Hepatocyte (in vitro differentiated cells): ENCODE data around the gene IGFBP7. TPM values are rescaled to one million over a fixed set of nuclear protein-coding genes. Genes with fewer than 3 reads are reported as not detected.

Experiments
- DNase-seq: peaks from one replicate; pipeline ENCODE4 v3.0.0-alpha.2; 2016; ENCODE audit warnings: low spot score
- H2AFZ ChIP-seq: fragments of 200-600 bp; sonication (generic); 2 replicates; pipeline ENCODE4 v1.6.0; 2016; ENCODE audit warnings: antibody characterized with exemption, mild to moderate bottlenecking
- H3K27ac ChIP-seq: fragments of 200-600 bp; sonication (generic); 2 replicates; pipeline ENCODE4 v1.5.1; 2016; ENCODE audit warnings: mild to moderate bottlenecking
- H3K27me3 ChIP-seq: fragments of 200-600 bp; sonication (generic); 2 replicates; pipeline ENCODE4 v1.6.1; 2016
- H3K36me3 ChIP-seq: fragments of 200-600 bp; sonication (generic); replicated peaks from 2 replicates; pipeline ENCODE4 v1.5.1; 2016; ENCODE audit warnings: low read depth; ENCODE audit not compliant: insufficient read depth
- H3K4me1 ChIP-seq: fragments of 200-600 bp; sonication (generic); 2 replicates; pipeline ENCODE4 v1.5.1; 2016; ENCODE audit warnings: mild to moderate bottlenecking, moderate library complexity; ENCODE audit not compliant: insufficient read depth
- H3K4me2 ChIP-seq: fragments of 200-600 bp; sonication (generic); 2 replicates; pipeline ENCODE4 v1.6.0; 2016
- H3K4me3 ChIP-seq: fragments of 200-600 bp; sonication (generic); 2 replicates; pipeline ENCODE4 v1.5.1; 2016; ENCODE audit warnings: mild to moderate bottlenecking
- H3K79me2 ChIP-seq: fragments of 200-600 bp; sonication (generic); 2 replicates; pipeline ENCODE4 v1.6.0; 2017; ENCODE audit warnings: mild to moderate bottlenecking
- H3K9me2 ChIP-seq: fragments of 200-600 bp; sonication (generic); replicated peaks from 2 replicates; pipeline ENCODE4 v1.6.0; 2017; ENCODE audit warnings: mild to moderate bottlenecking; ENCODE audit not compliant: insufficient read depth
- H3K9me3 ChIP-seq: fragments of 200-600 bp; sonication (generic); 2 replicates; pipeline ENCODE4 v1.5.1; 2016; ENCODE audit warnings: low read depth, mild to moderate bottlenecking
- H4K20me1 ChIP-seq: fragments of 200-600 bp; sonication (generic); 2 replicates; pipeline ENCODE4 v1.6.0; 2016; ENCODE audit warnings: mild to moderate bottlenecking; ENCODE audit not compliant: insufficient read depth, poor library complexity, severe bottlenecking
- EZH2 ChIP-seq: fragments of 200-600 bp; sonication (generic); IDR thresholded peaks from 2 replicates; pipeline ENCODE4 v1.6.1; 2016; ENCODE audit warnings: antibody characterized with exemption, mild to moderate bottlenecking, borderline replicate concordance
- EZH2phosphoT487 ChIP-seq: fragments of 200-600 bp; sonication (generic); IDR thresholded peaks from one replicate; pipeline ENCODE4 v1.6.1; 2018; ENCODE audit warnings: antibody characterized with exemption, mild to moderate bottlenecking, low read depth, moderate library complexity; ENCODE audit not compliant: unreplicated experiment, severe bottlenecking
- WGBS: methylation state at CpG from one replicate; pipeline ENCODE4 v1.1.6; 2016; ENCODE audit warnings: low lambda C conversion rate; ENCODE audit errors: missing lambda C conversion rate; 5-methylcytosine and 5-hydroxymethylcytosine counted together
- polyA plus RNA-seq: library from polyadenylated mRNA; unstranded; fragments of >200 nt; fragmentation: Nextera tagmentation; extraction: Ambion mirVana; gene quantifications from 2 replicates; pipeline ENCODE4 v1.2.1, GENCODE V29; 2016
- total RNA-seq: library from RNA; depleted of rRNA; stranded (reverse); fragments of >200 nt; gene quantifications from 2 replicates; pipeline ENCODE4 v1.2.3, GENCODE V29; 2014
- TF ChIP-seq, protein P1 (sequence below): fragments of 200-600 bp; sonication (generic); IDR thresholded peaks from 2 replicates; pipeline ENCODE4 v1.5.1; 2016; ENCODE audit warnings: antibody characterized with exemption, mild to moderate bottlenecking; ENCODE audit not compliant: poor library complexity

The IGFBP7 gene
- total and polyA plus RNA-seq, 2 experiments from 2014 or later = 73.4 to 122 TPM

DNA sequence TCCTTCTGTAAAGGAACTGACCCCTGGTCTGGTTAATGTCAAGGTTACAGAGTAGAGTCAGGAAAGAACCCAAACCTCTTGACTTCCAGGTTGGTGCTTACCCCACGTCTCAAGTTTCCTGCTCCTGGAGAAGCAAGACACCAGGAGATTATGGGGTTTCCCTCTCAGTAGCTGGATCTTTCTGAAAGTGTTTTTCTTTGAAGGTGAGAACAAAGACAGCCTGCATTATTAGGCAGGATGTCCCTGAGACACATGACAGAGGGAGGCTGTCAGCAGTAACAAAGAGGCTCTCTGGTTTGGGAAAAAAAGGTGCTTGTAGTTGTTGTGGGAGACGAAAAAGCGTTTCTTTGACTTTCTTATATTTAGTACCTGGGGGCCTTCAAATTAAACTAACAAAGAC is 44.7 kb upstream of the IGFBP7 start:
- H3K4me2 ChIP-seq = no peak overlapping the region
- H2AFZ ChIP-seq = no peak overlapping the region
- H3K27me3 ChIP-seq = peaks cover 5% of the 10 kb centered on the region
- no peak for DNase-seq
- no peak overlapping the region for H3K27ac ChIP-seq
- 61% methylated on average over 3 of the region's 3 CpGs for WGBS
- H3K36me3 ChIP-seq = no peaks in the 10 kb centered on the region
- TF ChIP-seq, protein P1, sequence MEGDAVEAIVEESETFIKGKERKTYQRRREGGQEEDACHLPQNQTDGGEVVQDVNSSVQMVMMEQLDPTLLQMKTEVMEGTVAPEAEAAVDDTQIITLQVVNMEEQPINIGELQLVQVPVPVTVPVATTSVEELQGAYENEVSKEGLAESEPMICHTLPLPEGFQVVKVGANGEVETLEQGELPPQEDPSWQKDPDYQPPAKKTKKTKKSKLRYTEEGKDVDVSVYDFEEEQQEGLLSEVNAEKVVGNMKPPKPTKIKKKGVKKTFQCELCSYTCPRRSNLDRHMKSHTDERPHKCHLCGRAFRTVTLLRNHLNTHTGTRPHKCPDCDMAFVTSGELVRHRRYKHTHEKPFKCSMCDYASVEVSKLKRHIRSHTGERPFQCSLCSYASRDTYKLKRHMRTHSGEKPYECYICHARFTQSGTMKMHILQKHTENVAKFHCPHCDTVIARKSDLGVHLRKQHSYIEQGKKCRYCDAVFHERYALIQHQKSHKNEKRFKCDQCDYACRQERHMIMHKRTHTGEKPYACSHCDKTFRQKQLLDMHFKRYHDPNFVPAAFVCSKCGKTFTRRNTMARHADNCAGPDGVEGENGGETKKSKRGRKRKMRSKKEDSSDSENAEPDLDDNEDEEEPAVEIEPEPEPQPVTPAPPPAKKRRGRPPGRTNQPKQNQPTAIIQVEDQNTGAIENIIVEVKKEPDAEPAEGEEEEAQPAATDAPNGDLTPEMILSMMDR = no peak
- no peaks in the 10 kb centered on the region for H4K20me1 ChIP-seq
- H3K9me2 ChIP-seq = no peaks in the 10 kb centered on the region
- H3K79me2 ChIP-seq = no peaks in the 10 kb centered on the region
- no peaks in the 10 kb centered on the region for H3K9me3 ChIP-seq
- no peaks in the 10 kb centered on the region for H3K4me1 ChIP-seq
- H3K4me3 ChIP-seq = no peak overlapping the region

DNA sequence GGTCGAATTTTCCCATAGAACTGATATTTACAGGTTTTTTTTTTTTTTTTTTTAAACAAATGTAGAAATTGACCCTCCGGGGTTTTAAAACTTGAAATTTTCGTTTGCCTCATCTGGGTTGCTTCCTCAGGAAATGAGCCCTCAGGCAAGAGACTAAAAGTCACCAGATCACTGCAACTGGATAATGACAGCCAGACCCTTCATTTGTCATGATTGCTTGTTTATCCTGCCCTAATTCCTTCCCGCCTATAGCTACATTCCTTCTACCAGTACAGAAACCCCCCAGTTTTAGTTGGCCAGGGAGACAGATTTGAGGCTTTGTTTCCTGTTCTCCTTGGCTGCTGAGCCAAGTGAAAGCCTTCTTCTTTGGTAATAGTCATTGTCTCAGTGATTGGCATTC is 44.0 kb upstream of the IGFBP7 start:
- no peak for DNase-seq
- WGBS = 33% methylated on average over 4 of the region's 4 CpGs
- H3K27ac ChIP-seq = no peak overlapping the region

DNA sequence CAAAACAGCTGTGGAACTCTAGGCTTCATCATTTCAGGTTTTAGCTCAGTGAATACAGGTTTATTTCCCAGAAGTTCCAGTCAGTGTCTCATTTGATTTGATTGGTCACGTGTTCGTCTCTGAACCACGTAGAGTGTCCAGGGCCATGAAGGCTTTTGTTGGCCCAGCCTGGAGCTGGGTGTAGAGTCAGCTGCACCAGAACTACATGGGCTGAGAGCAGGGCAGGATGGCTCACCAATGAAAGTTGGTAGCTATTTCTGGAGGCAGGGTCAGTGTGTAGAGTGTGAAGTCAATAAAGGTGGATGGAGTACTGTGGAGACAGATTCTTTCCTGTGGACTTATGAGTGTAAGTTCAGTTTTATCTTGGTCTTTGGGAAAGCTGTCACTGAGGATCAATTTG is 43.0 kb upstream of the IGFBP7 start:
- no peak overlapping the region for H3K4me3 ChIP-seq
- no peaks in the 10 kb centered on the region for H3K36me3 ChIP-seq
- H3K9me2 ChIP-seq = no peaks in the 10 kb centered on the region
- H3K27me3 ChIP-seq = peaks cover 5% of the 10 kb centered on the region
- no peaks in the 10 kb centered on the region for H3K9me3 ChIP-seq
- WGBS = 74% methylated on average over 3 of the region's 3 CpGs
- TF ChIP-seq EZH2phosphoT487 (no peak), EZH2 (no peak)
- TF ChIP-seq, protein P1 = no peak
- H3K4me1 ChIP-seq = no peaks in the 10 kb centered on the region
- H4K20me1 ChIP-seq = no peaks in the 10 kb centered on the region
- H3K79me2 ChIP-seq = no peaks in the 10 kb centered on the region
- H3K27ac ChIP-seq = no peak overlapping the region
- DNase-seq = no peak
- H2AFZ ChIP-seq = no peak overlapping the region
- no peak overlapping the region for H3K4me2 ChIP-seq

More for the DNA sequence above, 44.0 kb upstream of the IGFBP7 start:
- TF ChIP-seq EZH2phosphoT487 (no peak), EZH2 (no peak)
- TF ChIP-seq, protein P1 = no peak
- Histone ChIP-seq H3K9me3 (no peaks in the 10 kb centered on the region), H3K4me1 (no peaks in the 10 kb centered on the region), H3K36me3 (no peaks in the 10 kb centered on the region), H3K4me2 (no peak overlapping the region), H3K4me3 (no peak overlapping the region), H2AFZ (no peak overlapping the region), H4K20me1 (no peaks in the 10 kb centered on the region), H3K9me2 (no peaks in the 10 kb centered on the region), H3K79me2 (no peaks in the 10 kb centered on the region), H3K27me3 (peaks cover 5% of the 10 kb centered on the region)

DNA sequence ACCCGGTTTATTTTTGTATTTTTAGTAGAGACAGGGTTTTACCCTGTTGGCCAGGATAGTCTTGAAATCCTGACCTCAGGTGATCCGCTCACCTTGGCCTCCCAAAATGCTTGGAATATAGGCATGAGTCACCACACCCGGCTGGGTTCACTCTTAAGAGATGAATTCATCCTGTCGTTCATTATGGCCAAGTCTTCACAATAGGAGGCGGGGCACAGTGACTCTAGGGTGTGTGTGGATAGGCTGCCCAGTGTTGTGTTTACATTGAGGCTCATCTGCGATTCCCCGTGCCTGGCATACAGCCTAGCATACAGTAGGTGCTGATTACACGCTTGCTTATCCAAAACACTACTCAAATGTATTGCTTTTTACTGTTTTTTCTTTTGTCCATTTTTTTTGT is 41.3 kb upstream of the IGFBP7 start:
- WGBS = 74% methylated on average over 8 of the region's 8 CpGs

More for the DNA sequence above, 41.3 kb upstream of the IGFBP7 start:
- Histone ChIP-seq H2AFZ (no peak overlapping the region), H3K9me3 (no peaks in the 10 kb centered on the region), H3K4me1 (no peaks in the 10 kb centered on the region), H3K4me3 (no peak overlapping the region), H3K27ac (no peak overlapping the region), H3K36me3 (no peaks in the 10 kb centered on the region), H3K27me3 (peaks cover 5% of the 10 kb centered on the region), H3K9me2 (no peaks in the 10 kb centered on the region), H3K4me2 (no peak overlapping the region), H4K20me1 (no peaks in the 10 kb centered on the region), H3K79me2 (no peaks in the 10 kb centered on the region)
- TF ChIP-seq EZH2phosphoT487 = no peak
- no peak for TF ChIP-seq EZH2
- TF ChIP-seq, protein P1 = no peak
- no peak for DNase-seq
